IPS DF 6.9 (cell line): ENCODE data around the gene TNPO3.

ENCODE experiments used
- DNase-seq: peaks from one replicate; pipeline ENCODE4 v3.0.0-alpha.2; 2013; ENCODE audit warnings: low read depth, low spot score
- H3K27ac ChIP-seq: one replicate; pipeline ENCODE4 v1.5.1; 2013; ENCODE audit warnings: low read length, control low read depth
- H3K27me3 ChIP-seq: 2 replicates; pipeline ENCODE4 v1.6.1; 2013; ENCODE audit warnings: mild to moderate bottlenecking, low read length; ENCODE audit not compliant: control insufficient read depth, insufficient read depth
- H3K36me3 ChIP-seq: 2 replicates; pipeline ENCODE4 v1.6.1; 2013; ENCODE audit warnings: low read length; ENCODE audit not compliant: control insufficient read depth, insufficient read depth
- H3K4me1 ChIP-seq: 2 replicates; pipeline ENCODE4 v1.6.1; 2013; ENCODE audit warnings: low read length; ENCODE audit not compliant: control insufficient read depth, insufficient read depth
- H3K4me3 ChIP-seq: 2 replicates; pipeline ENCODE4 v1.5.1; 2013; ENCODE audit warnings: mild to moderate bottlenecking, low read length
- H3K9me3 ChIP-seq: 2 replicates; pipeline ENCODE4 v1.6.1; 2013; ENCODE audit warnings: low read length, inconsistent platforms; ENCODE audit not compliant: control insufficient read depth, insufficient read depth
- WGBS: extraction: QIAGEN DNeasy Blood & Tissue Kit; methylation state at CpG from one replicate; pipeline ENCODE4 v1.1.7; 2013; ENCODE audit warnings: mixed read lengths, missing lambda C conversion rate; ENCODE audit not compliant: insufficient read length, insufficient coverage; 5-methylcytosine and 5-hydroxymethylcytosine counted together

Gene TNPO3

GRCh38 chr7:129054438-129055293, at the start of gene TNPO3:
Gene TNPO3 (minus strand): TSS chr7:129055111. CDS start chr7:129054770, 341 bp downstream.
- DNase-seq = peak; percentile 70
- Histone ChIP-seq H3K27ac (no peak within 1 kb of the TSS), H3K4me3 (peak within 1 kb of the TSS; percentile 84), H3K36me3 (no peaks in the 10 kb centered on the region), H3K27me3 (no peaks in the 10 kb centered on the region), H3K9me3 (no peaks in the 10 kb centered on the region), H3K4me1 (0 out of 2 replicates have a peak, but pooled peaks cover 2% of the 10 kb centered on the region)
- no CpG with 5 or more reads among the region's 59 CpGs for whole genome bisulfite sequencing

GRCh38 chr7:129103561-129104324, 48.8 kb upstream of the TNPO3 start:
- no peak overlapping the region for H3K4me3 ChIP-seq
- H3K9me3 ChIP-seq = no peaks in the 10 kb centered on the region
- H3K27me3 ChIP-seq = no peaks in the 10 kb centered on the region
- H3K4me1 ChIP-seq = no peaks in the 10 kb centered on the region
- no peak overlapping the region for H3K27ac ChIP-seq
- WGBS = no CpG with 5 or more reads among the region's 4 CpGs
- H3K36me3 ChIP-seq = no peaks in the 10 kb centered on the region
- DNase-seq = no peak

- H3K9me3 ChIP-seq = no peaks in the 10 kb centered on the region
- H3K27me3 ChIP-seq = no peaks in the 10 kb centered on the region
- no peaks in the 10 kb centered on the region for H3K36me3 ChIP-seq
- no CpG with 5 or more reads among the region's 6 CpGs for WGBS
- no peaks in the 10 kb centered on the region for H3K4me1 ChIP-seq
- no peak overlapping the region for H3K4me3 ChIP-seq
- DNase-seq = no peak
- H3K27ac ChIP-seq = no peak overlapping the region
These were observed 46.8 kb upstream of the TNPO3 start for GRCh38 chr7:129101746-129102145.

- Histone ChIP-seq H3K9me3 (no peaks in the 10 kb centered on the region), H3K4me1 (no peaks in the 10 kb centered on the region), H3K36me3 (no peaks in the 10 kb centered on the region), H3K27me3 (no peaks in the 10 kb centered on the region), H3K4me3 (no peak overlapping the region), H3K27ac (no peak overlapping the region)
- WGBS = no CpG with 5 or more reads among the region's 2 CpGs
- no peak for DNase-seq
These were observed 45.9 kb upstream of the TNPO3 start for GRCh38 chr7:129100827-129101166.

GRCh38 chr7:129098409-129099084, 43.6 kb upstream of the TNPO3 start:
- WGBS = no CpG with 5 or more reads among the region's 8 CpGs
- Histone ChIP-seq H3K27ac (no peak overlapping the region), H3K4me3 (no peak overlapping the region), H3K27me3 (no peaks in the 10 kb centered on the region), H3K4me1 (no peaks in the 10 kb centered on the region), H3K36me3 (no peaks in the 10 kb centered on the region), H3K9me3 (no peaks in the 10 kb centered on the region)
- no peak for DNase-seq

- Histone ChIP-seq H3K4me3 (no peak overlapping the region), H3K9me3 (no peaks in the 10 kb centered on the region), H3K27me3 (no peaks in the 10 kb centered on the region), H3K36me3 (no peaks in the 10 kb centered on the region), H3K4me1 (no peaks in the 10 kb centered on the region), H3K27ac (no peak overlapping the region)
- WGBS = no CpG with 5 or more reads among the region's 6 CpGs
- no peak for DNase-seq
These were observed 40.3 kb upstream of the TNPO3 start for GRCh38 chr7:129095258-129095657.

GRCh38 chr7:129094501-129094900, 39.6 kb upstream of the TNPO3 start:
- no peaks in the 10 kb centered on the region for H3K36me3 ChIP-seq
- no peak overlapping the region for H3K4me3 ChIP-seq
- WGBS = no CpG with 5 or more reads among the region's 5 CpGs
- no peaks in the 10 kb centered on the region for H3K9me3 ChIP-seq
- H3K27ac ChIP-seq = no peak overlapping the region
- no peaks in the 10 kb centered on the region for H3K27me3 ChIP-seq
- 0 out of 2 replicates have a peak, but pooled peaks cover 2% of the 10 kb centered on the region for H3K4me1 ChIP-seq
- DNase-seq = no peak

GRCh38 chr7:129093867-129094456, 39.1 kb upstream of the TNPO3 start:
- no peak for DNase-seq
- H3K9me3 ChIP-seq = no peaks in the 10 kb centered on the region
- no peaks in the 10 kb centered on the region for H3K36me3 ChIP-seq
- no CpG with 5 or more reads among the region's 1 CpG for WGBS
- H3K27me3 ChIP-seq = no peaks in the 10 kb centered on the region
- no peak overlapping the region for H3K27ac ChIP-seq
- no peak overlapping the region for H3K4me3 ChIP-seq
- H3K4me1 ChIP-seq = 0 out of 2 replicates have a peak, but pooled peaks cover 2% of the 10 kb centered on the region

GRCh38 chr7:129091484-129092002, 36.6 kb upstream of the TNPO3 start:
- Histone ChIP-seq H3K27me3 (no peaks in the 10 kb centered on the region), H3K36me3 (no peaks in the 10 kb centered on the region), H3K4me3 (no peak overlapping the region), H3K9me3 (no peaks in the 10 kb centered on the region; the same call in 1 of the 2 replicates), H3K27ac (no peak overlapping the region), H3K4me1 (0 out of 2 replicates have a peak, but pooled peaks cover 2% of the 10 kb centered on the region)
- no CpG with 5 or more reads among the region's 11 CpGs for WGBS
- peak; percentile 88 for DNase-seq
